ENCODE results near the gene TRHDE. TPM values are rescaled to one million over a fixed set of nuclear protein-coding genes. Genes with fewer than 3 reads are reported as not detected.

TRHDE gene
- polyA plus RNA-seq, 1 donor (not counting 4 experiments of a cell fraction or from before 2014, with no cell fraction given): 0.12 TPM

DNA sequence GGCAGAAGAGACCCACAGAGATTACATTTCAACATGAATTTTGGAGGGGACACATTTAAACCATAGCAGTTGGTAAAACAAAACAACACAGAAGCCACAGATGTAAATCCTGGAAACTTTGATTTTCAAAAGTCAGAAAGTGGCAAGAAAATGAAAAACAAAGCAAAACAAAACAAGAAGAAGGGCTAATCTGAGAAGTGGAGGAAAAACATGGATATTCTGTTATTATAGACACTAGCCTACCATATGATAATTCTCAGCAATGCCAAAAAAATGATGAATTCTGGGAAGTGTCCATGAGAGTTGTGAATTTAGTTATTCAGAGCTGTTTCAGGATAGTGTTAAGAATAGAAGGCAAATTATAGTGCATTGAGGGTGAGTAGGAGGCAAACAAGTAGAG, 192.3 kb downstream of the TRHDE start:
- Histone ChIP-seq H3K4me3 (ENCODE audit: control insufficient read depth in 2 of 3, extremely low read depth in 1 of 3, insufficient read depth in 2 of 3, low read depth in 1 of 3, low read length in 3 of 3) (no peak overlapping the region), H3K9me1 (ENCODE audit: control insufficient read depth, extremely low read depth, insufficient read depth, low read length) (no peaks in the 10 kb centered on the region), H4K20me1 (ENCODE audit: control insufficient read depth, extremely low read depth, insufficient read depth, low read length) (no peaks in the 10 kb centered on the region), H3K4me1 (ENCODE audit: control insufficient read depth, extremely low read depth, insufficient read depth, low read length) (no peaks in the 10 kb centered on the region), H3K36me3 (ENCODE audit: control insufficient read depth in 2 of 2, extremely low read depth in 1 of 2, insufficient read depth in 2 of 2, low read length in 2 of 2) (no peaks in the 10 kb centered on the region), H3K27ac (ENCODE audit: control insufficient read depth, insufficient read depth, low read length) (no peak overlapping the region), H2AFZ (ENCODE audit: control insufficient read depth, low read length) (no peak overlapping the region), H3K4me2 (ENCODE audit: control insufficient read depth, extremely low read depth, insufficient read depth, low read depth, low read length) (no peak overlapping the region), H3K9me3 (ENCODE audit: control insufficient read depth, low read depth, low read length) (no peaks in the 10 kb centered on the region), H3K79me2 (ENCODE audit: control insufficient read depth, insufficient read depth, low read length) (no peaks in the 10 kb centered on the region), H3K9ac (ENCODE audit: control insufficient read depth, extremely low read depth, insufficient read depth, low read length) (no peak overlapping the region), H3K27me3 (ENCODE audit: control insufficient read depth, extremely low read depth, insufficient read depth, low read length) (no peaks in the 10 kb centered on the region)
- DNase-seq (ENCODE audit: low read depth, low spot score) (no peak), FAIRE-seq (no peak)
- dilution Hi-C loops (cut with MboI; ENCODE audit: extremely low pct_ligation_motif_present, low sequenced_read_pairs): no loop called here
- TF ChIP-seq EZH2 (IDR thresholded peaks at IDR 0.05; ENCODE audit: low read length): no peak
- TF ChIP-seq CTCF (optimal IDR thresholded peaks at IDR 0.05 in 1 of 3, IDR thresholded peaks at IDR 0.05 in 1 of 3, conservative IDR thresholded peaks at IDR 0.05 in 1 of 3; ENCODE audit: extremely low read depth in 1 of 3, insufficient read depth in 2 of 3, low read length in 3 of 3): no peak

- FAIRE-seq: no peak
- Histone ChIP-seq H3K9ac (ENCODE audit: control insufficient read depth, extremely low read depth, insufficient read depth, low read length) (no peak overlapping the region), H3K4me3 (ENCODE audit: control insufficient read depth in 2 of 3, extremely low read depth in 1 of 3, insufficient read depth in 2 of 3, low read depth in 1 of 3, low read length in 3 of 3) (no peak overlapping the region), H3K4me1 (ENCODE audit: control insufficient read depth, extremely low read depth, insufficient read depth, low read length) (no peaks in the 10 kb centered on the region), H3K9me1 (ENCODE audit: control insufficient read depth, extremely low read depth, insufficient read depth, low read length) (no peaks in the 10 kb centered on the region), H3K4me2 (ENCODE audit: control insufficient read depth, extremely low read depth, insufficient read depth, low read depth, low read length) (no peak overlapping the region), H3K27me3 (ENCODE audit: control insufficient read depth, extremely low read depth, insufficient read depth, low read length) (no peaks in the 10 kb centered on the region), H3K27ac (ENCODE audit: control insufficient read depth, insufficient read depth, low read length) (no peak overlapping the region), H3K9me3 (ENCODE audit: control insufficient read depth, low read depth, low read length) (no peaks in the 10 kb centered on the region), H3K79me2 (ENCODE audit: control insufficient read depth, insufficient read depth, low read length) (no peaks in the 10 kb centered on the region), H2AFZ (ENCODE audit: control insufficient read depth, low read length) (no peak overlapping the region), H4K20me1 (ENCODE audit: control insufficient read depth, extremely low read depth, insufficient read depth, low read length) (no peaks in the 10 kb centered on the region), H3K36me3 (ENCODE audit: control insufficient read depth in 2 of 2, extremely low read depth in 1 of 2, insufficient read depth in 2 of 2, low read length in 2 of 2) (no peaks in the 10 kb centered on the region)
- dilution Hi-C loops (cut with MboI; ENCODE audit: extremely low pct_ligation_motif_present, low sequenced_read_pairs): no loop called here
- TF ChIP-seq CTCF (optimal IDR thresholded peaks at IDR 0.05 in 1 of 3, IDR thresholded peaks at IDR 0.05 in 1 of 3, conservative IDR thresholded peaks at IDR 0.05 in 1 of 3; ENCODE audit: extremely low read depth in 1 of 3, insufficient read depth in 2 of 3, low read length in 3 of 3) (no peak), EZH2 (IDR thresholded peaks at IDR 0.05; ENCODE audit: low read length) (no peak)
- DNase-seq (ENCODE audit: low read depth, low spot score): no peak
Observed at GRCh38 chr12:72465155-72465554, 193.0 kb downstream of the TRHDE start.
